ENCODE results near the gene ZNF346. TPM values are rescaled to one million over a fixed set of nuclear protein-coding genes. Genes with fewer than 3 reads are reported as not detected.

ZNF346 gene
- total and polyA plus RNA-seq, 2 of the 13 experiments (the other 11 are each of a cell fraction or from before 2014, with no cell fraction given), result 8.6 to 19.4 TPM

DNA sequence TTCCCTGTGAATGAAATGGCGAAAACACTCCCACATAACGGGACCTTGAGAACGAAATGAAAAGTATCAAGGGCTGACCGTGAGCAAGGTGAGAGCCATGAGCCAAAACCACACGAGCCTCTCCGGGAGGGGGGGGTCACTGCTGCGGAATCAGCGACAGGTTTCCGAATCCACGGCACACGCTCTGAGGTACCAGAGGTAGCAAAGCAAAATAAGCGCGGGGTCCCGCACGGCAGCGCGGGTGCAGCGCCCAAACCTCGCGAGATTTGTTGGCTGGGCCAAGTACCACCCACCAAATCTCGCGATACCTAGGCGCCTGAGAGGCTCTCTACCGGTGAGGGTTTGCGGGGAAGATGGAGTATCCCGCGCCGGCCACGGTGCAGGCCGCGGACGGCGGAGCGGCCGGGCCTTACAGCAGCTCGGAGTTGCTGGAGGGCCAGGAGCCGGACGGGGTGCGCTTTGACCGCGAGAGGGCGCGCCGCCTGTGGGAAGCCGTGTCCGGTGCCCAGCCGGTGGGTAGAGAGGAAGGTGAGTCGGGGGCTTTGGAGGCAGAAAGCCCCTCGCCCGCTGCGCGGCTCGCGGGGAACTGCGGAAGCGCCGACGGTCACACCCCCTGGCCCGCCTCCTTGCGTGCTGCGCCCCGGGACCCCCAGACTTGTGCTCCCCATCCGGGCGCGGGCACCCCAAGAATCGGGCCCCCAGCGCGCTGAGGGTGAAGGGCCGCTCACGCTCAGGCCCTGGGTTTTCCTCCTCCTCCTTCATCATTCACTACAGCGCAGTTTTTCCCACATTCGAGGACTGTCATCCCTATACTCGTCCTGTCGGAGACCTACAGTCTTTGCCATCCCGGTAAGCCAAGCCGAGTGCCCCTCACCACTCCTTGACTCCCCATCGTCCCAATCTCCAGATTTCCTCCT, at the start of gene ZNF346 (continued):
- TF ChIP-seq, protein P1, sequence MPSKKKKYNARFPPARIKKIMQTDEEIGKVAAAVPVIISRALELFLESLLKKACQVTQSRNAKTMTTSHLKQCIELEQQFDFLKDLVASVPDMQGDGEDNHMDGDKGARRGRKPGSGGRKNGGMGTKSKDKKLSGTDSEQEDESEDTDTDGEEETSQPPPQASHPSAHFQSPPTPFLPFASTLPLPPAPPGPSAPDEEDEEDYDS (CRISPR knock-in tag; IDR thresholded peaks at IDR 0.05), result peak; percentile 97
- TF ChIP-seq EHMT2 (IDR thresholded peaks at IDR 0.05; ENCODE audit: borderline replicate concordance, low read depth, low read length) (no peak), KAT8 (CRISPR knock-in tag; IDR thresholded peaks at IDR 0.05) (peak; percentile 69; the same call in 1 of the 2 replicates), ZNF614 (CRISPR knock-in tag; IDR thresholded peaks at IDR 0.05; ENCODE audit: borderline replicate concordance) (no peak), ZNF501 (CRISPR knock-in tag; IDR thresholded peaks at IDR 0.05) (no peak), ZMYM3 (CRISPR knock-in tag; IDR thresholded peaks at IDR 0.05) (no peak), ZMAT3 (CRISPR knock-in tag; conservative IDR thresholded peaks at IDR 0.05) (peak; percentile 34; the same call in 1 of the 2 replicates), ZNF678 (CRISPR knock-in tag; IDR thresholded peaks at IDR 0.05) (0 out of 2 replicates have a peak, but pooled peaks have one; percentile 25), ADNP (CRISPR knock-in tag; IDR thresholded peaks at IDR 0.05) (no peak), ZNF331 (CRISPR knock-in tag; IDR thresholded peaks at IDR 0.05) (0 out of 2 replicates have a peak, but pooled peaks have one; percentile 42), POGZ (CRISPR knock-in tag; IDR thresholded peaks at IDR 0.05) (peak; percentile 63), SMYD3 (CRISPR knock-in tag; IDR thresholded peaks at IDR 0.05) (0 out of 2 replicates have a peak, but pooled peaks have one; percentile 53)
- TF ChIP-seq, protein P2, sequence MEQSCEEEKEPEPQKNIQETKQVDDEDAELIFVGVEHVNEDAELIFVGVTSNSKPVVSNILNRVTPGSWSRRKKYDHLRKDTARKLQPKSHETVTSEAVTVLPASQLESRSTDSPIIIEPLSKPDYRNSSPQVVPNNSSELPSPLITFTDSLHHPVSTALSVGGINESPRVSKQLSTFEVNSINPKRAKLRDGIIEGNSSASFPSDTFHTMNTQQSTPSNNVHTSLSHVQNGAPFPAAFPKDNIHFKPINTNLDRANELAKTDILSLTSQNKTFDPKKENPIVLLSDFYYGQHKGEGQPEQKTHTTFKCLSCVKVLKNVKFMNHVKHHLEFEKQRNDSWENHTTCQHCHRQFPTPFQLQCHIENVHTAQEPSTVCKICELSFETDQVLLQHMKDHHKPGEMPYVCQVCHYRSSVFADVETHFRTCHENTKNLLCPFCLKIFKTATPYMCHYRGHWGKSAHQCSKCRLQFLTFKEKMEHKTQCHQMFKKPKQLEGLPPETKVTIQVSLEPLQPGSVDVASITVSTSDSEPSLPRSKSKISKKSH (CRISPR knock-in tag; IDR thresholded peaks at IDR 0.05; ENCODE audit: borderline replicate concordance), result no peak
- TF ChIP-seq, protein P3, sequence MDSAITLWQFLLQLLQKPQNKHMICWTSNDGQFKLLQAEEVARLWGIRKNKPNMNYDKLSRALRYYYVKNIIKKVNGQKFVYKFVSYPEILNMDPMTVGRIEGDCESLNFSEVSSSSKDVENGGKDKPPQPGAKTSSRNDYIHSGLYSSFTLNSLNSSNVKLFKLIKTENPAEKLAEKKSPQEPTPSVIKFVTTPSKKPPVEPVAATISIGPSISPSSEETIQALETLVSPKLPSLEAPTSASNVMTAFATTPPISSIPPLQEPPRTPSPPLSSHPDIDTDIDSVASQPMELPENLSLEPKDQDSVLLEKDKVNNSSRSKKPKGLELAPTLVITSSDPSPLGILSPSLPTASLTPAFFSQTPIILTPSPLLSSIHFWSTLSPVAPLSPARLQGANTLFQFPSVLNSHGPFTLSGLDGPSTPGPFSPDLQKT (CRISPR knock-in tag; IDR thresholded peaks at IDR 0.05; ENCODE audit: borderline replicate concordance), result no peak
- TF ChIP-seq, protein P4, sequence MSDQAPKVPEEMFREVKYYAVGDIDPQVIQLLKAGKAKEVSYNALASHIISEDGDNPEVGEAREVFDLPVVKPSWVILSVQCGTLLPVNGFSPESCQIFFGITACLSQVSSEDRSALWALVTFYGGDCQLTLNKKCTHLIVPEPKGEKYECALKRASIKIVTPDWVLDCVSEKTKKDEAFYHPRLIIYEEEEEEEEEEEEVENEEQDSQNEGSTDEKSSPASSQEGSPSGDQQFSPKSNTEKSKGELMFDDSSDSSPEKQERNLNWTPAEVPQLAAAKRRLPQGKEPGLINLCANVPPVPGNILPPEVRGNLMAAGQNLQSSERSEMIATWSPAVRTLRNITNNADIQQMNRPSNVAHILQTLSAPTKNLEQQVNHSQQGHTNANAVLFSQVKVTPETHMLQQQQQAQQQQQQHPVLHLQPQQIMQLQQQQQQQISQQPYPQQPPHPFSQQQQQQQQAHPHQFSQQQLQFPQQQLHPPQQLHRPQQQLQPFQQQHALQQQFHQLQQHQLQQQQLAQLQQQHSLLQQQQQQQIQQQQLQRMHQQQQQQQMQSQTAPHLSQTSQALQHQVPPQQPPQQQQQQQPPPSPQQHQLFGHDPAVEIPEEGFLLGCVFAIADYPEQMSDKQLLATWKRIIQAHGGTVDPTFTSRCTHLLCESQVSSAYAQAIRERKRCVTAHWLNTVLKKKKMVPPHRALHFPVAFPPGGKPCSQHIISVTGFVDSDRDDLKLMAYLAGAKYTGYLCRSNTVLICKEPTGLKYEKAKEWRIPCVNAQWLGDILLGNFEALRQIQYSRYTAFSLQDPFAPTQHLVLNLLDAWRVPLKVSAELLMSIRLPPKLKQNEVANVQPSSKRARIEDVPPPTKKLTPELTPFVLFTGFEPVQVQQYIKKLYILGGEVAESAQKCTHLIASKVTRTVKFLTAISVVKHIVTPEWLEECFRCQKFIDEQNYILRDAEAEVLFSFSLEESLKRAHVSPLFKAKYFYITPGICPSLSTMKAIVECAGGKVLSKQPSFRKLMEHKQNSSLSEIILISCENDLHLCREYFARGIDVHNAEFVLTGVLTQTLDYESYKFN (CRISPR knock-in tag; conservative IDR thresholded peaks at IDR 0.05), result no peak; the same call in 1 of the 2 replicates
- TF ChIP-seq, protein P5, sequence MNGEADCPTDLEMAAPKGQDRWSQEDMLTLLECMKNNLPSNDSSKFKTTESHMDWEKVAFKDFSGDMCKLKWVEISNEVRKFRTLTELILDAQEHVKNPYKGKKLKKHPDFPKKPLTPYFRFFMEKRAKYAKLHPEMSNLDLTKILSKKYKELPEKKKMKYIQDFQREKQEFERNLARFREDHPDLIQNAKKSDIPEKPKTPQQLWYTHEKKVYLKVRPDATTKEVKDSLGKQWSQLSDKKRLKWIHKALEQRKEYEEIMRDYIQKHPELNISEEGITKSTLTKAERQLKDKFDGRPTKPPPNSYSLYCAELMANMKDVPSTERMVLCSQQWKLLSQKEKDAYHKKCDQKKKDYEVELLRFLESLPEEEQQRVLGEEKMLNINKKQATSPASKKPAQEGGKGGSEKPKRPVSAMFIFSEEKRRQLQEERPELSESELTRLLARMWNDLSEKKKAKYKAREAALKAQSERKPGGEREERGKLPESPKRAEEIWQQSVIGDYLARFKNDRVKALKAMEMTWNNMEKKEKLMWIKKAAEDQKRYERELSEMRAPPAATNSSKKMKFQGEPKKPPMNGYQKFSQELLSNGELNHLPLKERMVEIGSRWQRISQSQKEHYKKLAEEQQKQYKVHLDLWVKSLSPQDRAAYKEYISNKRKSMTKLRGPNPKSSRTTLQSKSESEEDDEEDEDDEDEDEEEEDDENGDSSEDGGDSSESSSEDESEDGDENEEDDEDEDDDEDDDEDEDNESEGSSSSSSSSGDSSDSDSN (CRISPR knock-in tag; IDR thresholded peaks at IDR 0.05), result peak; percentile 92
- TF ChIP-seq, protein P6, sequence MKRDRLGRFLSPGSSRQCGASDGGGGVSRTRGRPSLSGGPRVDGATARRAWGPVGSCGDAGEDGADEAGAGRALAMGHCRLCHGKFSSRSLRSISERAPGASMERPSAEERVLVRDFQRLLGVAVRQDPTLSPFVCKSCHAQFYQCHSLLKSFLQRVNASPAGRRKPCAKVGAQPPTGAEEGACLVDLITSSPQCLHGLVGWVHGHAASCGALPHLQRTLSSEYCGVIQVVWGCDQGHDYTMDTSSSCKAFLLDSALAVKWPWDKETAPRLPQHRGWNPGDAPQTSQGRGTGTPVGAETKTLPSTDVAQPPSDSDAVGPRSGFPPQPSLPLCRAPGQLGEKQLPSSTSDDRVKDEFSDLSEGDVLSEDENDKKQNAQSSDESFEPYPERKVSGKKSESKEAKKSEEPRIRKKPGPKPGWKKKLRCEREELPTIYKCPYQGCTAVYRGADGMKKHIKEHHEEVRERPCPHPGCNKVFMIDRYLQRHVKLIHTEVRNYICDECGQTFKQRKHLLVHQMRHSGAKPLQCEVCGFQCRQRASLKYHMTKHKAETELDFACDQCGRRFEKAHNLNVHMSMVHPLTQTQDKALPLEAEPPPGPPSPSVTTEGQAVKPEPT (CRISPR knock-in tag; IDR thresholded peaks at IDR 0.05; ENCODE audit: low read depth), result no peak
